Glutamatergic neuron (in vitro differentiated cells): ENCODE data around the gene TRIM67. TPM values are rescaled to one million over a fixed set of nuclear protein-coding genes. Genes with fewer than 3 reads are reported as not detected.
"Not testable (repeated sequence)": the region's sequence is repeated elsewhere in the genome, so short reads cannot be mapped to it uniquely, and the experiment has no call there.

ENCODE experiments used
- DNase-seq: peaks from one replicate; pipeline ENCODE4 v3.0.0; 2022
- H3K27ac Mint-ChIP-seq: one replicate; pipeline ENCODE4 v1.8.0; 2020; ENCODE audit warnings: mild to moderate bottlenecking, mixed read lengths, inconsistent platforms; ENCODE audit not compliant: unreplicated experiment
- H3K27me3 Mint-ChIP-seq: one replicate; pipeline ENCODE4 v1.8.0; 2020; ENCODE audit warnings: mild to moderate bottlenecking, moderate library complexity, mixed read lengths, inconsistent platforms; ENCODE audit not compliant: unreplicated experiment
- H3K36me3 Mint-ChIP-seq: one replicate; pipeline ENCODE4 v1.8.0; 2020; ENCODE audit warnings: mild to moderate bottlenecking, mixed read lengths, inconsistent platforms; ENCODE audit not compliant: unreplicated experiment
- H3K4me1 Mint-ChIP-seq: one replicate; pipeline ENCODE4 v1.8.0; 2020; ENCODE audit warnings: mild to moderate bottlenecking, low read depth, mixed read lengths, inconsistent platforms; ENCODE audit not compliant: unreplicated experiment
- H3K4me3 Mint-ChIP-seq: one replicate; pipeline ENCODE4 v1.8.0; 2020; ENCODE audit warnings: mild to moderate bottlenecking, mixed read lengths, inconsistent platforms; ENCODE audit not compliant: unreplicated experiment
- H3K9me3 Mint-ChIP-seq: one replicate; pipeline ENCODE4 v1.8.0; 2020; ENCODE audit warnings: mild to moderate bottlenecking, moderate library complexity, mixed read lengths, inconsistent platforms; ENCODE audit not compliant: unreplicated experiment
- total RNA-seq: library from RNA; stranded (reverse); fragmentation: NEBNext Ultra II Directional; extraction: Animal tissue kit (Norgen Biotek cat#: 25700); gene quantifications from one replicate; pipeline ENCODE4 v1.2.1, GENCODE V29; 2021; ENCODE audit not compliant: unreplicated experiment
- TF ChIP-seq, protein P1 (sequence below): fragments of 200-600 bp; sonication (generic); IDR thresholded peaks from one replicate; pipeline ENCODE4 v1.5.0; 2021; ENCODE audit not compliant: partially characterized antibody, unreplicated experiment

The TRIM67 gene
- total RNA-seq, 1 donor from 2014 or later = 3.9 TPM

DNA sequence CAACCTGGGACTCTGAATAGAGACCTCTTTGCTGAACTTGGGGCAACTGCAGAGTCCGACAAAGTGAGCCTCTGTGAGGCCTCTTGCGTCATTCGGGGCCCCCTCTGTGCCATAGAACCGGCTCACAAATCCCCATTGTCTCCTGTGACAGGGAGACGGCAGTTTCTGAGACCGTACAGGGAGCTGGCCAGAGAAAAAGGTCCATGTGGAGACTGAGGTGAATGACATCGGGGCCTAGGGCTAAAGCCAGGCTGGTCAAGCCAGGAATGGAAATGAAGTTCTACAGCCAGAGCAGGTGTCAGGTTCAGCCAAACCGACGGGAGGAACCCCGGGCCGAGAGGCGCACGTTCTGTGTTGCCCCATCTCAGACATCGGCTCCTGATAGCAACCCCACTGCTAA, 37.1 kb upstream of the TRIM67 start:
- Mint-ChIP-seq H3K27ac (no peak overlapping the region), H3K4me3 (no peak overlapping the region), H3K36me3 (peaks cover 9% of the 10 kb centered on the region), H3K9me3 (peaks cover 7% of the 10 kb centered on the region), H3K4me1 (no peaks in the 10 kb centered on the region), H3K27me3 (peaks cover 1% of the 10 kb centered on the region)
- no peak for DNase-seq
- TF ChIP-seq, protein P1, sequence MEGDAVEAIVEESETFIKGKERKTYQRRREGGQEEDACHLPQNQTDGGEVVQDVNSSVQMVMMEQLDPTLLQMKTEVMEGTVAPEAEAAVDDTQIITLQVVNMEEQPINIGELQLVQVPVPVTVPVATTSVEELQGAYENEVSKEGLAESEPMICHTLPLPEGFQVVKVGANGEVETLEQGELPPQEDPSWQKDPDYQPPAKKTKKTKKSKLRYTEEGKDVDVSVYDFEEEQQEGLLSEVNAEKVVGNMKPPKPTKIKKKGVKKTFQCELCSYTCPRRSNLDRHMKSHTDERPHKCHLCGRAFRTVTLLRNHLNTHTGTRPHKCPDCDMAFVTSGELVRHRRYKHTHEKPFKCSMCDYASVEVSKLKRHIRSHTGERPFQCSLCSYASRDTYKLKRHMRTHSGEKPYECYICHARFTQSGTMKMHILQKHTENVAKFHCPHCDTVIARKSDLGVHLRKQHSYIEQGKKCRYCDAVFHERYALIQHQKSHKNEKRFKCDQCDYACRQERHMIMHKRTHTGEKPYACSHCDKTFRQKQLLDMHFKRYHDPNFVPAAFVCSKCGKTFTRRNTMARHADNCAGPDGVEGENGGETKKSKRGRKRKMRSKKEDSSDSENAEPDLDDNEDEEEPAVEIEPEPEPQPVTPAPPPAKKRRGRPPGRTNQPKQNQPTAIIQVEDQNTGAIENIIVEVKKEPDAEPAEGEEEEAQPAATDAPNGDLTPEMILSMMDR = no peak

DNA sequence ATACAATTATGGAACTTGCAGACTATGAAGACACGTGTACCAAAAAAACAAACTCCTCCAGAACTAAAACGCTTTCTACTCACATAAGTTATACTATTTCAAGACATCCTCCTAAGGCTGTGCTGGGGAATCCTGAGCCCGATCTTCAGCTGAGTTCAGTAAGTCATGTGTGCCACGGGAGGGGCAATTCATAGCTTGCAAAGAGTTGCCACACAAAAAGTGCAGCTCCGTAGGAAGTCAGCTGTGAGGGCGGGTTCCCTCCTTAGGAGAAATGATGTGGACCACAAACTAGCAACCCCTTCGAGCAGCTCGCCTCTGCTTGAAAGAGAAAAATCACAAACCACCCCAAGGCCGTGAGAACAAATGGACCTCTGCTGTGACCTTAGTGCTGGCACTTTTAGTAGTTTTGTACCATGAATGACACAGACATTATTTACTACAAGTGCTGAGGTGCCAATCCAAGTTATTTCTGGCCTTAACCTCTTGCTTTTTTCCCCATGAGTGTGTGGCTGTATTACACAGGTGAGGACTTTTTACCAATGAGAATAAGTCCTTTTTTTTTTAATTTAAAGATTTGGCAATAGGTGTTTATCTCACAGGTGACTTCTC, 35.8 kb upstream of the TRIM67 start:
- Mint-ChIP-seq H3K9me3 (peaks cover 7% of the 10 kb centered on the region), H3K27ac (no peak overlapping the region), H3K4me3 (no peak overlapping the region), H3K36me3 (peaks cover 9% of the 10 kb centered on the region), H3K4me1 (no peaks in the 10 kb centered on the region), H3K27me3 (peaks cover 3% of the 10 kb centered on the region)
- no peak for DNase-seq
- TF ChIP-seq, protein P1 = no peak

DNA sequence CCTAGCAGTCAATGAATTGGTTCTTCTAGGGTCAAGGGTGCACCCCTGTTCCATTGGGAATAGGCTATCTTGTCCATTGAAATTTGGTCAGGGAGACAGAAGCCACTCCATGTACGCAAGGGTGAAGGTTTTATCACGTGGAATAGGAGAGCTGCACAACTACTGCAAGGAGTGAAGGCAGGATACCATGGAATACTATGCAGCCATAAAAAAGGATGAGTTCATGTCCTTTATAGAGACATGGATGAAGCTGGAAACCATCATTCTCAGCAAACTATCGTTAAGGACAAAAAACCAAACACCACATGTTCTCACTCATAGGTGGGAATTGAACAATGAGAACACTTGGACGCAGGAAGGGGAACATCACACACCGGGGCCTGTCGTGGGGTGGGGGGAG, 34.8 kb upstream of the TRIM67 start:
- H3K27ac Mint-ChIP-seq, H3K27me3 Mint-ChIP-seq, DNase-seq, H3K4me1 Mint-ChIP-seq, H3K9me3 Mint-ChIP-seq, H3K4me3 Mint-ChIP-seq: not testable (repeated sequence)
- H3K36me3 Mint-ChIP-seq = peaks cover 13% of the 10 kb centered on the region

DNA sequence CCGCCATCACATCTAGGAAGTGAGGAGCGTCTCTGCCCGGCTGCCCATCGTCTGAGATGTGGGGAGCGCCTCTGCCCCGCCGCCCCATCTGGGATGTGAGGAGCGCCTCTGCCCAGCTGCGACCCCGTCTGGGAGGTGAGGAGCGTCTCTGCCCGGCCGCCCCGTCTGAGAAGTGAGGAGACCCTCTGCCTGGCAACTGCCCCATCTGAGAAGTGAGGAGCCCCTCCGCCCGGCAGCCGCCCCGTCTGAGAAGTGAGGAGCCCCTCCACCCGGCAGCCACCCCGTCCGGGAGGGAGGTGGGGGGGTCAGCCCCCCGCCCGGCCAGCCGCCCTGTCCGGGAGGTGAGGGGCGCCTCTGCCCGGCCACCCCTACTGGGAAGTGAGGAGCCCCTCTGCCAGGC, 33.4 kb upstream of the TRIM67 start:
- H3K4me1 Mint-ChIP-seq, H3K9me3 Mint-ChIP-seq, H3K4me3 Mint-ChIP-seq, DNase-seq, H3K27me3 Mint-ChIP-seq, H3K27ac Mint-ChIP-seq: not testable (repeated sequence)
- H3K36me3 Mint-ChIP-seq = peaks cover 13% of the 10 kb centered on the region

DNA sequence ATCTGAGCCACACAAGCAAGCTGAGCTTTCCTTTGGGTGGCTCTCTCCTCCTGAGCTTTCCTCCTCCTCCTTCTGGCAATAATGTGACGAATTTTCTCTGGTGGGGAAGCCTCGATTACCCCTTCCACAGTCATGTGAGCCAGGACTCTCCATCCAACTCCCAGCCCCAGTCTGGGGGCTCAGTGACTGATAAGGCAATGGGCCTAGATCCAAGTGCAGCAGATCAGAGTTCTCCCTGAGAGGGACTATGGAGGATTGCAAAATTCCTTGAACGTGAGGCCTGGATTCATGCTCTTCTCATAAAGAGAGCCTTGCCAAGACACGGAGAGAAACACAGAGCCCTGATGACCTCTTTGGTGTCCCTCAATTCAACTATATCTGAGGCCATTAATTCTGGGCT, 31.3 kb upstream of the TRIM67 start:
- Mint-ChIP-seq H3K27me3 (peaks cover 5% of the 10 kb centered on the region), H3K9me3 (peaks cover 3% of the 10 kb centered on the region), H3K4me1 (no peaks in the 10 kb centered on the region), H3K4me3 (no peak overlapping the region), H3K27ac (no peak overlapping the region), H3K36me3 (peaks cover 13% of the 10 kb centered on the region)
- no peak for DNase-seq
- TF ChIP-seq, protein P1 = no peak

DNA sequence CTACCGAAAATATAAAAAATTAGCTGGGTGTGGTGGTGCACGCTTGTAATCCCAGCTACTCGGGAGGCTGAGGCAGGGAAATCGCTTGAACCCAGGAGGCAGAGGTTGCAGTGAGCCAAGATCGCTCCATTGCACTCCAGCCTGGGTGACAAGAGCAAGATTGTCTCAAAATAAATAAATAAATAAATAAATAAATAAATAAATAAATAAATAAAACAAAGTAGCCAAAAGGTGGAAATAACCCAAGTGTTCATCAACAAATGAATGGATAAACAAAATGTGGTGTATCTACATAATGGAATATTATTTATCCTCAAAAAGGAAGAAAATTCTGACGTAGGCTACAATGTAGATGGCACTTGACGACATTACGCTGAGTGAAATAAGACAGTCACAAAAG, 29.3 kb upstream of the TRIM67 start:
- H3K9me3 Mint-ChIP-seq, H3K27me3 Mint-ChIP-seq, DNase-seq, H3K4me1 Mint-ChIP-seq, H3K4me3 Mint-ChIP-seq, H3K36me3 Mint-ChIP-seq, H3K27ac Mint-ChIP-seq: not testable (repeated sequence)
